MCF 10A (cell line): Measurements from ENCODE around the gene JAM2. TPM values are rescaled to one million over a fixed set of nuclear protein-coding genes. Genes with fewer than 3 reads are reported as not detected.

Experiments used
- Bru-seq: library from RNA; stranded (reverse); fragments of 400-500 nt; gene quantifications from one replicate; lab custom pipeline; 2021; lab: Mats Ljungman, UMichigan
- BruChase-seq, 2 experiments: library from RNA; stranded (reverse); fragments of 400-500 nt; gene quantifications; one replicate each; lab custom pipeline; 2021; lab: Mats Ljungman, UMichigan
- BruUV-seq: library from RNA; stranded (reverse); fragments of 400-500 nt; replicated peaks from 2 replicates; lab custom pipeline; 2021; lab: Mats Ljungman, UMichigan
- CTCF ChIA-PET: fragments of 300-600 bp; sonication (Branson Sonifier 250); formaldehyde crosslinking; extraction: SDS; loops from one replicate; lab custom pipeline; 2021; ENCODE audit warnings: antibody characterized with exemption, inconsistent platforms; lab: Yijun Ruan, JAX
- POLR2A ChIA-PET: fragments of 300-600, 350-650 bp; sonication (Branson Sonifier 250); formaldehyde crosslinking; extraction: SDS; loops from one replicate; lab custom pipeline; 2020; ENCODE audit warnings: antibody characterized with exemption, inconsistent platforms; lab: Yijun Ruan, JAX
- DNase-seq: peaks from one replicate; pipeline ENCODE4 v3.0.0-alpha.2; 2018; ENCODE audit not compliant: unreplicated experiment
- H3K27ac Mint-ChIP-seq: one replicate; pipeline ENCODE4 v1.8.0; 2022; ENCODE audit warnings: mild to moderate bottlenecking, low read depth, mixed read lengths; ENCODE audit not compliant: unreplicated experiment
- H3K27me3 Mint-ChIP-seq: one replicate; pipeline ENCODE4 v1.8.0; 2022; ENCODE audit warnings: mixed read lengths; ENCODE audit not compliant: insufficient read depth, unreplicated experiment
- H3K36me3 Mint-ChIP-seq: one replicate; pipeline ENCODE4 v1.8.0; 2022; ENCODE audit warnings: mild to moderate bottlenecking, moderate library complexity, mixed read lengths; ENCODE audit not compliant: insufficient read depth, unreplicated experiment
- H3K4me1 Mint-ChIP-seq: one replicate; pipeline ENCODE4 v1.8.0; 2022; ENCODE audit warnings: mixed read lengths; ENCODE audit not compliant: insufficient read depth, unreplicated experiment
- H3K4me3 Mint-ChIP-seq: one replicate; pipeline ENCODE4 v1.8.0; 2022; ENCODE audit warnings: mild to moderate bottlenecking, moderate library complexity, mixed read lengths; ENCODE audit not compliant: unreplicated experiment
- H3K9me3 Mint-ChIP-seq: one replicate; pipeline ENCODE4 v1.8.0; 2022; ENCODE audit warnings: mixed read lengths; ENCODE audit not compliant: unreplicated experiment
- CTCF ChIP-seq: fragments of 200-600 bp; IDR thresholded peaks from one replicate; pipeline ENCODE4 v1.8.0; 2022; ENCODE audit warnings: antibody characterized with exemption, mild to moderate bottlenecking; ENCODE audit not compliant: unreplicated experiment
- intact Hi-C: fragments of 100-400 bp; cut with micrococcal nuclease; formaldehyde crosslinking; loops from 2 replicates; pipeline ENCODE4 v1.14.1; 2022
- long read RNA-seq: library from polyadenylated mRNA; stranded (forward); transcript quantifications from one replicate; pipeline ENCODE4 v2.0.0, GENCODE V29; 2022
- total RNA-seq: library from RNA; stranded (reverse); gene quantifications from 2 replicates; pipeline ENCODE4 v1.2.3, GENCODE V29; 2022

The JAM2 gene
- total RNA-seq (0.07 TPM in 1 of 2 replicates, not detected in the other), Bru-seq, nascent RNA (percentile 5 among the genes with signal in this experiment), BruChase-seq, experiment 1, labeled RNA remaining after a 6-hour chase (percentile 4 among the genes with signal in this experiment), BruChase-seq, experiment 2, labeled RNA remaining after a 2-hour chase (percentile 3 among the genes with signal in this experiment)
- long read RNA-seq: 0 reads

GRCh38 chr21:25638660-25639550 is at the start of gene JAM2:
Gene JAM2, plus strand, starts transcription at chr21:25639258. Its CDS starts 564 bp downstream, at chr21:25639822.
- H3K4me3 Mint-ChIP-seq: peak within 1 kb of the TSS; percentile 67
- BruUV-seq: no TSS peak
- no peak within 1 kb of the TSS for H3K27ac Mint-ChIP-seq
- peaks cover 31% of the 10 kb centered on the region for H3K27me3 Mint-ChIP-seq
- TF ChIP-seq CTCF: no peak
- no peaks in the 10 kb centered on the region for H3K9me3 Mint-ChIP-seq
- DNase-seq: peak; percentile 13
- H3K4me1 Mint-ChIP-seq: peaks cover 15% of the 10 kb centered on the region
- intact Hi-C loops: no loop called here
- CTCF ChIA-PET: interaction anchor here (0.7 to 1.8 kb wide), 3 partner anchors 21 to 59 kb away, joined by 4 to 8 read pairs (median 5); no protein-coding TSS in a partner anchor
- H3K36me3 Mint-ChIP-seq: no peaks in the 10 kb centered on the region
- POLR2A ChIA-PET: interaction anchor here (0.5 to 0.9 kb wide), 5 partner anchors 15 to 1027 kb away, joined by 3 to 6 read pairs (median 4); no protein-coding TSS in a partner anchor

- ChIA-PET POLR2A (interaction anchor here (1.3 kb wide), 1 partner anchor 17 kb away, joined by 3 read pairs; no protein-coding TSS in a partner anchor), CTCF (interaction anchor here (0.6 kb wide), 1 partner anchor 1328 kb away, joined by 4 read pairs; no protein-coding TSS in a partner anchor)
- Mint-ChIP-seq H3K4me1 (no peaks in the 10 kb centered on the region), H3K9me3 (no peaks in the 10 kb centered on the region), H3K4me3 (no peak overlapping the region), H3K27ac (no peak overlapping the region), H3K27me3 (no peaks in the 10 kb centered on the region), H3K36me3 (peaks cover 91% of the 10 kb centered on the region)
- TF ChIP-seq CTCF: no peak
- intact Hi-C loops: no loop called here
- no peak for DNase-seq
- no TSS peak for BruUV-seq
Observed at GRCh38 chr21:25589887-25590286, 49.2 kb upstream of the JAM2 start.

GRCh38 chr21:25607151-25608043 is 31.7 kb upstream of the JAM2 start, which contains the start of gene MRPL39:
Gene MRPL39, minus strand, starts transcription at chr21:25607481. Its CDS starts 6 bp downstream, at chr21:25607475.
- no TSS peak for BruUV-seq
- Mint-ChIP-seq H3K27ac (peak within 1 kb of the TSS; percentile 97), H3K4me3 (peak within 1 kb of the TSS; percentile 87), H3K4me1 (peaks cover 16% of the 10 kb centered on the region), H3K9me3 (no peaks in the 10 kb centered on the region), H3K27me3 (no peaks in the 10 kb centered on the region), H3K36me3 (peaks cover 16% of the 10 kb centered on the region)
- ChIA-PET CTCF (interaction anchor here (0.7 to 2.4 kb wide), 38 partner anchors 10 to 1237 kb away, joined by 3 to 63 read pairs (median 5); partner anchors contain the start of genes ATP5PF, GABPA and JAM2), POLR2A (interaction anchor here (0.5 to 5.4 kb wide), 14 partner anchors 10 to 613 kb away, joined by 3 to 42 read pairs (median 3); partner anchors contain the start of genes ATP5PF and GABPA)
- DNase-seq: peak; percentile 88
- TF ChIP-seq CTCF: peak; percentile 68
- intact Hi-C loops: loop anchor here (1.0 kb wide), 5 partner anchors 101 to 1110 kb away; partner anchors contain the start of genes ATP5PF and GABPA
